ENCODE measurements around the gene GAB2. TPM values are rescaled to one million over a fixed set of nuclear protein-coding genes. Genes with fewer than 3 reads are reported as not detected.
A peak's percentile ranks its signal among the peaks of the same experiment; 100 is the strongest.

GAB2 gene
- total and polyA plus RNA-seq, 7 experiments from 2014 or later = 0.17 to 42.6 (median 3.5) TPM

DNA sequence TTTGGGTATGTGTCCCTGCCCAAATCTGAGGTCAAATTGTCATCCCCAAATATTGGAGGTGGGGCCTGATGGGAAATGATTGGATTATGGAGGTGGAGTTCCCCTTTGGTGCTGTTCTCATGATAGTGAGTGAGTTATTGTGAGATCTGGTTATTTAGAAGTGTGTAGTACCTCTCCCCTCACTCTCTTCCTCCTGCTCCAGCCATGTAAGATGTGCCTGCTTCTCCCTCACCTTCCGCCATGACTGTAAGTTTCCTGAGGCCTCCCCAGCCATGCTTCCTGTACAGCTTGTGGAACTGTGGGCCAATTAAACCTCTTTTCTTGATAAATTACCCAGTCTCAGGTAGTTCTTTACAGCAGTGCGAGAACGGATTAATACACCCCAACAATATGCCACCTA, 9.0 kb downstream of the GAB2 start:
- CTCF ChIA-PET = no interaction called here
- ATAC-seq (no peak), DNase-seq (no peak)
- Histone ChIP-seq H3K4me3 (ENCODE audit: low read length) (no peak overlapping the region), H3K36me3 (ENCODE audit: control insufficient read depth in 2 of 3, insufficient read depth in 3 of 3, low read length in 3 of 3) (no peaks in the 10 kb centered on the region), H3K27me3 (ENCODE audit: control insufficient read depth in 2 of 2, insufficient read depth in 2 of 2, low read length in 2 of 2) (no peaks in the 10 kb centered on the region), H3K27ac (ENCODE audit: low read depth, low read length) (no peak overlapping the region), H3K9me3 (ENCODE audit: control insufficient read depth in 2 of 3, low read length in 3 of 3) (no peaks in the 10 kb centered on the region), H3K4me1 (ENCODE audit: control insufficient read depth in 2 of 2, insufficient read depth in 2 of 2, low read length in 2 of 2) (no peaks in the 10 kb centered on the region)
- POLR2A ChIA-PET = no interaction called here
- Mint-ChIP-seq H3K27me3 (peaks cover 0 to 5% (median 0%) of the 10 kb centered on the region in 5 donors), H3K36me3 (peaks cover 4 to 68% (median 13%) of the 10 kb centered on the region in 5 donors), H3K4me3 (no peak overlapping the region), H3K27ac (no peak overlapping the region), H3K4me1 (peaks cover 0 to 41% (median 0%) of the 10 kb centered on the region in 7 donors), H3K9me3 (peaks cover 0 to 27% (median 4%) of the 10 kb centered on the region in 11 donors)
- intact Hi-C loops (cut with micrococcal nuclease) = no loop called here

DNA sequence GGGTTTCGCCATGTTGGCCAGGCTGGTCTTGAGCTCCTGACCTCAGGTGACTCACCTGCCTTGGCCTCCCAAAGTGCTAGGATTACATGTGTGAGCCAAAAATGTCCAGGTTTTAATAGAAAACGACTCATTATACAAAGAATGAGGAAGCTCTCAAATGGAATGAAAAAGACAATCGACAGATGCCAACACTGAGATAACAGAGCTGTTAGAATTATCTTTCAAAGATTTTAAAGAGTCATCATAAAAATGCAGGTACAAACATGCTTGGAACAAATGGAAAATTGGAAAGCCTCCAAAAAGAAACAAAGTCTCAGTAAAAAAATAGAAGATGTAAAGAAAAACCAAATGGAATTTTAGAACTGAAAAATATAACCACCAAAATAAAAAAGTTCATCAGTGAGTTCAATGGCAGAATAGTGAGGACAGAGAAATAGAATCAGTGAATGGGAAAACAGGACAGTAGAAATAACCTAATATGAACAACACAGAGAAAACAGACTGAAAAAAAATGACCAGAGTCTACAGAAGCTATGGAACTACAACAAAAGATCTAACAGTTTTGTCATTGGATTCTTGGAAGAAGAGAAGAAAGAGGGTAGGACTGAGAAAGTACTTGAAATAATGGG, 10.9 kb downstream of the GAB2 start:
- Histone ChIP-seq H3K27me3 (ENCODE audit: control insufficient read depth in 2 of 2, insufficient read depth in 2 of 2, low read length in 2 of 2) (no peaks in the 10 kb centered on the region), H3K4me1 (ENCODE audit: control insufficient read depth in 2 of 2, insufficient read depth in 2 of 2, low read length in 2 of 2) (no peaks in the 10 kb centered on the region), H3K4me3 (ENCODE audit: low read length) (no peak overlapping the region), H3K9me3 (ENCODE audit: control insufficient read depth in 2 of 3, low read length in 3 of 3) (no peaks in the 10 kb centered on the region), H3K36me3 (ENCODE audit: control insufficient read depth in 2 of 3, insufficient read depth in 3 of 3, low read length in 3 of 3) (no peaks in the 10 kb centered on the region), H3K27ac (ENCODE audit: low read depth, low read length) (no peak overlapping the region)
- H3K4me1 Mint-ChIP-seq = peaks cover 0 to 31% (median 0%) of the 10 kb centered on the region in 7 donors
- intact Hi-C loops (cut with micrococcal nuclease) = no loop called here
- ChIA-PET CTCF (interaction anchor here (0.7 kb wide), 2 partner anchors 9 to 131 kb away, joined by 3 read pairs; no protein-coding TSS in a partner anchor), POLR2A (interaction anchor here (0.6 kb wide), 1 partner anchor 9 kb away, joined by 3 read pairs; no protein-coding TSS in a partner anchor)
- H3K9me3 Mint-ChIP-seq = peaks cover 0 to 27% (median 4%) of the 10 kb centered on the region in 11 donors
- H3K36me3 Mint-ChIP-seq = peaks cover 4 to 60% (median 13%) of the 10 kb centered on the region in 5 donors
- H3K4me3 Mint-ChIP-seq = no peak overlapping the region
- H3K27ac Mint-ChIP-seq = no peak overlapping the region
- DNase-seq (no peak), ATAC-seq (no peak)
- peaks cover 0 to 5% (median 0%) of the 10 kb centered on the region in 5 donors for H3K27me3 Mint-ChIP-seq

DNA sequence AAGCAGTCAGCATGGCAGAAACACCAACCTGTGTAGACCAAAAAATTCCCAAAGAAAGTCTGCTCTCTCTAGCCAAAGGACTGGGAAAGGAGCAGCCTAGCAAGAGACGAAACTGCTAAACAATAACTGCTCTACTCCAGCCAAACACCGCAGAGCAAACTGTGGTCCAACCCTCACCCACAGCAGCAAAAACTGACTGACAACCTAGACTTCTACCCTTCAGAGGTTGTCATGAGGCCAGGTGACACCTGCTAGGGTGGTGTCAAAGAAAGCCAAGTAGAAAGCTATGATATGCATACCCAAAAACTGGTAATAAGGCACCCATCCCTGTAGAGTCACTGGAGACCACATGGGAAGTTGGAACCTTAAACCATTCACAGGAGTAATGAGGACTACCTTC, 11.8 kb downstream of the GAB2 start:
- ATAC-seq (no peak), DNase-seq (no peak)
- no peak overlapping the region for H3K4me3 ChIP-seq (ENCODE audit: low read length)
- no peak overlapping the region for H3K27ac ChIP-seq (ENCODE audit: low read depth, low read length)
- Mint-ChIP-seq H3K27me3 (peaks cover 0 to 5% (median 0%) of the 10 kb centered on the region in 5 donors), H3K36me3 (peaks cover 4 to 63% (median 13%) of the 10 kb centered on the region in 5 donors), H3K27ac (no peak overlapping the region), H3K9me3 (peaks cover 0 to 24% (median 4%) of the 10 kb centered on the region in 11 donors), H3K4me3 (no peak overlapping the region), H3K4me1 (peaks cover 0 to 35% (median 0%) of the 10 kb centered on the region in 7 donors)
- H3K9me3 ChIP-seq (ENCODE audit: control insufficient read depth in 2 of 3, low read length in 3 of 3) = no peaks in the 10 kb centered on the region
- CTCF ChIA-PET = no interaction called here
- H3K27me3 ChIP-seq (ENCODE audit: control insufficient read depth in 2 of 2, insufficient read depth in 2 of 2, low read length in 2 of 2) = no peaks in the 10 kb centered on the region
- intact Hi-C loops (cut with micrococcal nuclease) = no loop called here
- H3K4me1 ChIP-seq (ENCODE audit: control insufficient read depth in 2 of 2, insufficient read depth in 2 of 2, low read length in 2 of 2) = no peaks in the 10 kb centered on the region
- H3K36me3 ChIP-seq (ENCODE audit: control insufficient read depth in 2 of 3, insufficient read depth in 3 of 3, low read length in 3 of 3) = no peaks in the 10 kb centered on the region
- POLR2A ChIA-PET = no interaction called here

DNA sequence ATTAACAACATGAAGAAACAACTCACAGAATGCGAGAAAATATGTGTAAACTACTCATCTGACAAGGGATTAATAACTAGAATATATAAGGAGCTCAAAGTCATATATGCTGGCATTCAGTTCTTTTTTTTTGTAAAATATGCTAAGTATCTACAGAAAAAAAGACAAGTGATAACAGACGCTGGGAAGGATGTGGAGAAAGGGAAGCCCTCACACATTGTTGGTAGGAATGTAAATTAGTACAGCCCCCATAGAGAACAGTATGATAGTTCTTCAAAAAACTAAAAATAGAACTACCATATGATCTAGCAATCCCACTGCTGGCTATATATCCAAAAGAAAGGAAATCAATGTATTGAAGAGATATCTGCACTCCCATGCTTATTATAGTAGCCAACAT, 13.8 kb downstream of the GAB2 start:
- intact Hi-C loops (cut with micrococcal nuclease) = no loop called here
- peaks cover 2 to 55% (median 12%) of the 10 kb centered on the region in 5 donors for H3K36me3 Mint-ChIP-seq
- H3K27ac ChIP-seq (ENCODE audit: low read depth, low read length) = no peak overlapping the region
- ChIA-PET POLR2A (no interaction called here), CTCF (no interaction called here)
- H3K27ac Mint-ChIP-seq = no peak overlapping the region
- ATAC-seq (no peak), DNase-seq (no peak)
- H3K4me1 ChIP-seq (ENCODE audit: control insufficient read depth in 2 of 2, insufficient read depth in 2 of 2, low read length in 2 of 2) = no peaks in the 10 kb centered on the region
- no peaks in the 10 kb centered on the region for H3K36me3 ChIP-seq (ENCODE audit: control insufficient read depth in 2 of 3, insufficient read depth in 3 of 3, low read length in 3 of 3)
- no peaks in the 10 kb centered on the region for H3K27me3 ChIP-seq (ENCODE audit: control insufficient read depth in 2 of 2, insufficient read depth in 2 of 2, low read length in 2 of 2)
- H3K27me3 Mint-ChIP-seq = peaks cover 0 to 5% (median 0%) of the 10 kb centered on the region in 5 donors
- peaks cover 0 to 20% (median 2%) of the 10 kb centered on the region in 11 donors for H3K9me3 Mint-ChIP-seq
- no peaks in the 10 kb centered on the region for H3K9me3 ChIP-seq (ENCODE audit: control insufficient read depth in 2 of 3, low read length in 3 of 3)
- H3K4me3 ChIP-seq (ENCODE audit: low read length) = no peak overlapping the region
- H3K4me3 Mint-ChIP-seq = no peak overlapping the region
- H3K4me1 Mint-ChIP-seq = peaks cover 0 to 43% (median 0%) of the 10 kb centered on the region in 7 donors

DNA sequence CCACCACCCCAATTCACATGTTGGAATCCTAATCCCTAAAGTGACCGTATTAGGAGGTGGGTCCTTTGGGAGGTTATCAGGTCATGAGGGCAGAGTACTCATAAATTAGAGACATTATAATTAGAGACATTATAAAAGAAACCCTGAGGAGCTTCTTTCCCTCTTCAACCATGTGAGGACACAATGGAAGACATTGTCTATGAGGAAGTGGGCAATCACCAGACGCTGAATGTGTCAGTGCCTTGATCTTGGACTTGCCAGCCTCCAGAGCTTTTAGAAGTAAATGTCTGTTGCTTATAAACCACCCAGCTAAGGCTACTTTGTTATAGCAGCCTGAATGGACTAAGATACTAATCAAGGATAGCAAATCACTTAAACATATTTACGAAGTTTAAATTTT, 14.8 kb downstream of the GAB2 start:
- Histone ChIP-seq H3K27me3 (ENCODE audit: control insufficient read depth in 2 of 2, insufficient read depth in 2 of 2, low read length in 2 of 2) (no peaks in the 10 kb centered on the region), H3K4me1 (ENCODE audit: control insufficient read depth in 2 of 2, insufficient read depth in 2 of 2, low read length in 2 of 2) (no peaks in the 10 kb centered on the region), H3K27ac (ENCODE audit: low read depth, low read length) (no peak overlapping the region), H3K9me3 (ENCODE audit: control insufficient read depth in 2 of 3, low read length in 3 of 3) (no peaks in the 10 kb centered on the region), H3K4me3 (ENCODE audit: low read length) (no peak overlapping the region), H3K36me3 (ENCODE audit: control insufficient read depth in 2 of 3, insufficient read depth in 3 of 3, low read length in 3 of 3) (no peaks in the 10 kb centered on the region)
- ATAC-seq (no peak), DNase-seq (no peak)
- Mint-ChIP-seq H3K9me3 (peaks cover 0 to 15% (median 0%) of the 10 kb centered on the region in 11 donors), H3K27ac (no peak overlapping the region), H3K27me3 (peaks cover 0 to 5% (median 0%) of the 10 kb centered on the region in 5 donors), H3K4me3 (no peak overlapping the region), H3K4me1 (peaks cover 0 to 40% (median 0%) of the 10 kb centered on the region in 7 donors), H3K36me3 (peaks cover 0 to 47% (median 6%) of the 10 kb centered on the region in 5 donors)
- intact Hi-C loops (cut with micrococcal nuclease) = no loop called here
- ChIA-PET CTCF (no interaction called here), POLR2A (no interaction called here)

DNA sequence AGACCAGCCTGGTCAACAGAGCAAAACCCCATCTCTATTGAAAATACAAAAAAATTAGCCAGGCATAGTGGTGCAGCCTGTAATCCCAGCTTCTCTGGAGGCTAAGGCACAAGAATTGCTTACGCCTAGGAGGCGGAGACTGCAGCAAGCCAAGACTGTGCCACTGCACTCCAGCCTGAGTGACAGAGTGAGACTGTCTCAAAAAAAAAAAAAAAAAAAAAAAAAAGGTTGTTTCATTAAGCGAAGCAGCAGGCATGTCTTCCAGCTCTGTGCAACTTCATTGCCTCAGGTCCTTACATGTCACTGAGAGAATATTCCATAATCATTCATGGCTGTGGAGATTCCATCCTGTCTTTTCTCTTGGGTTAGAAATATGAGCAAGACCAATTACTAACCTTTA, 16.9 kb downstream of the GAB2 start:
- Mint-ChIP-seq H3K4me3 (no peak overlapping the region), H3K4me1 (peaks cover 0 to 36% (median 0%) of the 10 kb centered on the region in 7 donors), H3K9me3 (no peaks in the 10 kb centered on the region), H3K27ac (no peak overlapping the region), H3K36me3 (peaks cover 0 to 31% (median 2%) of the 10 kb centered on the region in 5 donors), H3K27me3 (peaks cover 0 to 5% (median 0%) of the 10 kb centered on the region in 5 donors)
- Histone ChIP-seq H3K27ac (ENCODE audit: low read depth, low read length) (no peak overlapping the region), H3K9me3 (ENCODE audit: control insufficient read depth in 2 of 3, low read length in 3 of 3) (no peaks in the 10 kb centered on the region), H3K27me3 (ENCODE audit: control insufficient read depth in 2 of 2, insufficient read depth in 2 of 2, low read length in 2 of 2) (no peaks in the 10 kb centered on the region), H3K36me3 (ENCODE audit: control insufficient read depth in 2 of 3, insufficient read depth in 3 of 3, low read length in 3 of 3) (no peaks in the 10 kb centered on the region), H3K4me1 (ENCODE audit: control insufficient read depth in 2 of 2, insufficient read depth in 2 of 2, low read length in 2 of 2) (no peaks in the 10 kb centered on the region), H3K4me3 (ENCODE audit: low read length) (no peak overlapping the region)
- ChIA-PET CTCF (interaction anchor here (0.6 kb wide), 1 partner anchor 19 kb away, joined by 5 read pairs; no protein-coding TSS in a partner anchor), POLR2A (no interaction called here)
- no peak for ATAC-seq
- intact Hi-C loops (cut with micrococcal nuclease) = no loop called here
- no peak for DNase-seq

DNA sequence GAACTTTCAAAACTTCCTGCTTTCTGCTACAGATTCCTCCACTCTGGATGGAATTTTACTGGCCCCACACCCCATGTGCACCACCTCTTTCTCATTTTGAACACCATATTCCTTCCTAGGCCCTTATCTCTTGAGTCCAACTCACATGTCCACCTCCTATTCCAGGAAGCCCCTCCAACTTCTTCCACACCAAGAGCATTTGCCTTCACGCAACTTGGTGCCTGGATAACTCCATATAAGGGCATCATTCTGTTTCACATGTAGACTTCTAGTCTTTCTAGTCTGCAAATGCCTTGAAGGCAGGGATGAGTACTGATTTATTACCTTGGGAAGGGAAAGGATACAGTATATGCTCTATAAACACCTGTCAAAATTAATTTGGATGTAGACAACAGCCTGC, 17.5 kb downstream of the GAB2 start:
- Histone ChIP-seq H3K27me3 (ENCODE audit: control insufficient read depth in 2 of 2, insufficient read depth in 2 of 2, low read length in 2 of 2) (no peaks in the 10 kb centered on the region), H3K4me3 (ENCODE audit: low read length) (no peak overlapping the region), H3K36me3 (ENCODE audit: control insufficient read depth in 2 of 3, insufficient read depth in 3 of 3, low read length in 3 of 3) (no peaks in the 10 kb centered on the region), H3K4me1 (ENCODE audit: control insufficient read depth in 2 of 2, insufficient read depth in 2 of 2, low read length in 2 of 2) (no peaks in the 10 kb centered on the region), H3K27ac (ENCODE audit: low read depth, low read length) (no peak overlapping the region), H3K9me3 (ENCODE audit: control insufficient read depth in 2 of 3, low read length in 3 of 3) (no peaks in the 10 kb centered on the region)
- Mint-ChIP-seq H3K4me1 (peaks cover 0 to 41% (median 0%) of the 10 kb centered on the region in 7 donors), H3K4me3 (no peak overlapping the region), H3K27me3 (peaks cover 0 to 5% (median 0%) of the 10 kb centered on the region in 5 donors), H3K9me3 (no peaks in the 10 kb centered on the region), H3K36me3 (peaks cover 0 to 25% (median 0%) of the 10 kb centered on the region in 5 donors), H3K27ac (peak overlapping the region in 1 of 9 donors; percentile 10)
- ATAC-seq = no peak
- CTCF ChIA-PET = interaction anchor here (0.6 kb wide), 1 partner anchor 18 kb away, joined by 5 read pairs; no protein-coding TSS in a partner anchor
- no peak for DNase-seq
- intact Hi-C loops (cut with micrococcal nuclease) = no loop called here
- POLR2A ChIA-PET = no interaction called here
